Activated CD4-positive, alpha-beta T cell treated with anti-CD3 and anti-CD28 coated beads for 36 hours (primary cell): Measurements from ENCODE around the gene SOX6. TPM values are rescaled to one million over a fixed set of nuclear protein-coding genes. Genes with fewer than 3 reads are reported as not detected.

Source experiments
- ATAC-seq: fragments of 200-7000 bp; cut with Tn5 transposase; one replicate; pipeline ENCODE4 v1.10.0; 2021; ENCODE audit warnings: mild to moderate bottlenecking, moderate library complexity
- CTCF ChIA-PET: fragments of 350-600 bp; sonication (Branson Sonifier 250); formaldehyde crosslinking; loops from one replicate; lab custom pipeline; 2021; ENCODE audit warnings: antibody characterized with exemption; lab: Charles Lee
- POLR2A ChIA-PET: fragments of 350-600 bp; sonication (Branson Sonifier 250); formaldehyde crosslinking; loops from one replicate; lab custom pipeline; 2021; ENCODE audit warnings: antibody characterized with exemption, inconsistent platforms; lab: Charles Lee
- DNase-seq: peaks from one replicate; pipeline ENCODE4 v3.0.0-alpha.2; 2020
- H3K27ac Mint-ChIP-seq: one replicate; pipeline ENCODE4 v1.8.0; 2021; ENCODE audit warnings: mixed read lengths
- H3K27me3 Mint-ChIP-seq: one replicate; pipeline ENCODE4 v1.8.0; 2021; ENCODE audit warnings: mixed read lengths
- H3K36me3 Mint-ChIP-seq: one replicate; pipeline ENCODE4 v1.8.0; 2021; ENCODE audit warnings: low read depth, mixed read lengths
- H3K4me1 Mint-ChIP-seq: one replicate; pipeline ENCODE4 v1.8.0; 2021; ENCODE audit warnings: mixed read lengths
- H3K4me3 Mint-ChIP-seq: one replicate; pipeline ENCODE4 v1.8.0; 2021; ENCODE audit warnings: mild to moderate bottlenecking, moderate library complexity, mixed read lengths
- H3K9me3 Mint-ChIP-seq: one replicate; pipeline ENCODE4 v1.8.0; 2021; ENCODE audit warnings: low read depth, mixed read lengths
- intact Hi-C, 2 experiments: fragments of 100-400 bp; cut with DNase I in 1 of 2; cut with micrococcal nuclease in 1 of 2; formaldehyde crosslinking; loops; one replicate each; pipeline versions ENCODE4 v1.14.2 to v1.15.1; 2022 to 2024; cut with DNase I, micrococcal nuclease
- total RNA-seq, 2 experiments: library from RNA; stranded (reverse); gene quantifications; one replicate each; pipeline ENCODE4 v1.2.3, GENCODE V29; 2021

SOX6 gene
- total RNA-seq, 2 experiments from 2014 or later: 0.46 TPM; not detected in 1

- CTCF ChIA-PET: interaction anchor here (0.6 kb wide), 2 partner anchors 34 to 216 kb away, joined by 3 to 4 read pairs; no protein-coding TSS in a partner anchor
- intact Hi-C loops: no loop called here
- Mint-ChIP-seq H3K4me3 (no peak overlapping the region), H3K9me3 (no peaks in the 10 kb centered on the region), H3K4me1 (no peaks in the 10 kb centered on the region), H3K27me3 (no peaks in the 10 kb centered on the region), H3K36me3 (no peaks in the 10 kb centered on the region), H3K27ac (no peak overlapping the region)
- ATAC-seq: no peak
- DNase-seq: no peak
- POLR2A ChIA-PET: no interaction called here
Measured at GRCh38 chr11:15976433-15977045, 379.8 kb downstream of the SOX6 start.

- ChIA-PET CTCF (no interaction called here), POLR2A (interaction anchor here (0.6 kb wide), 1 partner anchor 1763 kb away, joined by 3 read pairs; no protein-coding TSS in a partner anchor)
- Mint-ChIP-seq H3K4me3 (no peak overlapping the region), H3K27ac (no peak overlapping the region), H3K36me3 (no peaks in the 10 kb centered on the region), H3K4me1 (no peaks in the 10 kb centered on the region), H3K9me3 (no peaks in the 10 kb centered on the region), H3K27me3 (no peaks in the 10 kb centered on the region)
- no peak for ATAC-seq
- DNase-seq: no peak
- intact Hi-C loops: no loop called here
Measured at GRCh38 chr11:15975742-15976141, 380.6 kb downstream of the SOX6 start.

- Mint-ChIP-seq H3K4me1 (no peaks in the 10 kb centered on the region), H3K36me3 (no peaks in the 10 kb centered on the region), H3K9me3 (no peaks in the 10 kb centered on the region), H3K27me3 (peaks cover 2% of the 10 kb centered on the region), H3K4me3 (no peak overlapping the region), H3K27ac (no peak overlapping the region)
- no peak for ATAC-seq
- DNase-seq: no peak
- ChIA-PET CTCF (no interaction called here), POLR2A (no interaction called here)
- intact Hi-C loops: no loop called here
Measured at GRCh38 chr11:15972838-15973237, 383.5 kb downstream of the SOX6 start.

GRCh38 chr11:15971215-15971546, 385.2 kb downstream of the SOX6 start:
- Mint-ChIP-seq H3K27me3 (peaks cover 2% of the 10 kb centered on the region), H3K27ac (no peak overlapping the region), H3K4me1 (no peaks in the 10 kb centered on the region), H3K4me3 (no peak overlapping the region), H3K36me3 (no peaks in the 10 kb centered on the region), H3K9me3 (no peaks in the 10 kb centered on the region)
- ATAC-seq (no peak), DNase-seq (no peak)
- intact Hi-C loops: no loop called here
- ChIA-PET POLR2A (no interaction called here), CTCF (no interaction called here)

GRCh38 chr11:15970506-15971214, 385.7 kb downstream of the SOX6 start:
- POLR2A ChIA-PET: no interaction called here
- ATAC-seq (no peak), DNase-seq (no peak)
- no peaks in the 10 kb centered on the region for H3K4me1 Mint-ChIP-seq
- no peaks in the 10 kb centered on the region for H3K36me3 Mint-ChIP-seq
- no peaks in the 10 kb centered on the region for H3K9me3 Mint-ChIP-seq
- peaks cover 2% of the 10 kb centered on the region for H3K27me3 Mint-ChIP-seq
- no peak overlapping the region for H3K4me3 Mint-ChIP-seq
- CTCF ChIA-PET: interaction anchor here (0.7 kb wide), 1 partner anchor 1066 kb away, joined by 3 read pairs; no protein-coding TSS in a partner anchor
- intact Hi-C loops: no loop called here
- no peak overlapping the region for H3K27ac Mint-ChIP-seq

GRCh38 chr11:15969701-15970329, 386.5 kb downstream of the SOX6 start:
- no peak for DNase-seq
- no peaks in the 10 kb centered on the region for H3K36me3 Mint-ChIP-seq
- POLR2A ChIA-PET: no interaction called here
- CTCF ChIA-PET: no interaction called here
- intact Hi-C loops: no loop called here
- no peak for ATAC-seq
- H3K27ac Mint-ChIP-seq: no peak overlapping the region
- no peak overlapping the region for H3K4me3 Mint-ChIP-seq
- peaks cover 2% of the 10 kb centered on the region for H3K27me3 Mint-ChIP-seq
- no peaks in the 10 kb centered on the region for H3K9me3 Mint-ChIP-seq
- H3K4me1 Mint-ChIP-seq: no peaks in the 10 kb centered on the region

- CTCF ChIA-PET: no interaction called here
- no peaks in the 10 kb centered on the region for H3K4me1 Mint-ChIP-seq
- no peak overlapping the region for H3K4me3 Mint-ChIP-seq
- POLR2A ChIA-PET: no interaction called here
- H3K36me3 Mint-ChIP-seq: no peaks in the 10 kb centered on the region
- ATAC-seq: no peak
- intact Hi-C loops: no loop called here
- DNase-seq: no peak
- H3K27ac Mint-ChIP-seq: no peak overlapping the region
- no peaks in the 10 kb centered on the region for H3K9me3 Mint-ChIP-seq
- H3K27me3 Mint-ChIP-seq: peaks cover 2% of the 10 kb centered on the region
Measured at GRCh38 chr11:15969281-15969680, 387.1 kb downstream of the SOX6 start.

GRCh38 chr11:15968461-15969130, 387.8 kb downstream of the SOX6 start:
- Mint-ChIP-seq H3K36me3 (no peaks in the 10 kb centered on the region), H3K27ac (no peak overlapping the region), H3K27me3 (peaks cover 2% of the 10 kb centered on the region), H3K4me3 (no peak overlapping the region), H3K9me3 (no peaks in the 10 kb centered on the region), H3K4me1 (no peaks in the 10 kb centered on the region)
- intact Hi-C loops: no loop called here
- DNase-seq: no peak
- CTCF ChIA-PET: no interaction called here
- ATAC-seq: no peak
- POLR2A ChIA-PET: no interaction called here

GRCh38 chr11:15967966-15968365, 388.4 kb downstream of the SOX6 start:
- Mint-ChIP-seq H3K4me1 (no peaks in the 10 kb centered on the region), H3K27me3 (peaks cover 2% of the 10 kb centered on the region), H3K27ac (no peak overlapping the region), H3K4me3 (no peak overlapping the region), H3K36me3 (no peaks in the 10 kb centered on the region), H3K9me3 (no peaks in the 10 kb centered on the region)
- ATAC-seq (no peak), DNase-seq (no peak)
- CTCF ChIA-PET: no interaction called here
- POLR2A ChIA-PET: no interaction called here
- intact Hi-C loops: no loop called here

- Mint-ChIP-seq H3K27ac (no peak overlapping the region), H3K36me3 (no peaks in the 10 kb centered on the region), H3K27me3 (peaks cover 2% of the 10 kb centered on the region), H3K4me1 (no peaks in the 10 kb centered on the region), H3K9me3 (no peaks in the 10 kb centered on the region), H3K4me3 (no peak overlapping the region)
- intact Hi-C loops: no loop called here
- POLR2A ChIA-PET: no interaction called here
- CTCF ChIA-PET: no interaction called here
- ATAC-seq: no peak
- no peak for DNase-seq
Measured at GRCh38 chr11:15967166-15967565, 389.2 kb downstream of the SOX6 start.

GRCh38 chr11:15965562-15966250, 390.6 kb downstream of the SOX6 start:
- CTCF ChIA-PET: no interaction called here

More at GRCh38 chr11:15965562-15966250, 390.6 kb downstream of the SOX6 start:
- H3K27ac Mint-ChIP-seq: no peak overlapping the region
- no peaks in the 10 kb centered on the region for H3K4me1 Mint-ChIP-seq
- intact Hi-C loops: no loop called here
- no peak for ATAC-seq
- no peaks in the 10 kb centered on the region for H3K36me3 Mint-ChIP-seq
- no peak overlapping the region for H3K4me3 Mint-ChIP-seq
- POLR2A ChIA-PET: interaction anchor here (0.7 kb wide), 1 partner anchor 432 kb away, joined by 3 read pairs; no protein-coding TSS in a partner anchor
- no peak for DNase-seq
- H3K27me3 Mint-ChIP-seq: peaks cover 2% of the 10 kb centered on the region
- no peaks in the 10 kb centered on the region for H3K9me3 Mint-ChIP-seq
